ENCODE data around the gene SPINK1. TPM values are rescaled to one million over a fixed set of nuclear protein-coding genes. Genes with fewer than 3 reads are reported as not detected.
"Not testable (repeated sequence)": the region's sequence is repeated elsewhere in the genome, so short reads cannot be mapped to it uniquely, and the experiment has no call there.

Gene SPINK1
- total RNA-seq, 4 donors from 2014 or later = 1.2 to 52.2 (median 1.5) TPM; not detected in 1

GRCh38 chr5:147822686-147823491, 8.6 kb downstream of the SPINK1 start:
- intact Hi-C loops (cut with DNase I; ENCODE audit: low total_unique reads) = no loop called here
- DNase-seq (ENCODE audit: low spot score in 2 of 2) = peak in 1 of 2 donors; percentile 19
- H3K4me3 ChIP-seq (ENCODE audit: low read depth, poor library complexity, severe bottlenecking) = no peak overlapping the region
- peak in 1 of 3 donors; percentile 48 for TF ChIP-seq CTCF (IDR thresholded peaks at IDR 0.05)
- TF ChIP-seq POLR2A (IDR thresholded peaks at IDR 0.05) = no peak
- 9% methylated on average over 4 of the region's 4 CpGs for WGBS, 2 donors

DNA sequence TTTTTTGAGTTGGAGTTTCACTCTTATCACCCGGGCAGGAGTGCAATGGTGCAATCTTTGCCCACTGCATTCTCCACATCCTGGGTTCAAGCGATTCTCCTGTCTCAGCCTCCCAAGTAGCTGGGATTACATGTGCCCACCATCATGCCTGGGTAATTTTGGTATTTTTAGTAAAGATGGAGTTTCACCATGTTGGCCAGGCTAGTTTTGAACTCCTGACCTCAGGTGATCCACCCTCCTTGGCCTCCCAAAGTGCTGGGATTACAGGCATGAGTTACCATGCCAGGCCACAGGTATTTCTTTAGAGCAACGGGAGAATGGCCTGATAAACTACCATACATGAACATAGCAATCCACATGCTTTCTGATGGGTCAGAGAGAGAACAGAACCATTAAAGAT, 9.2 kb downstream of the SPINK1 start:
- WGBS, 2 donors = 90 to 93% methylated on average over 3 of the region's 3 CpGs

DNA sequence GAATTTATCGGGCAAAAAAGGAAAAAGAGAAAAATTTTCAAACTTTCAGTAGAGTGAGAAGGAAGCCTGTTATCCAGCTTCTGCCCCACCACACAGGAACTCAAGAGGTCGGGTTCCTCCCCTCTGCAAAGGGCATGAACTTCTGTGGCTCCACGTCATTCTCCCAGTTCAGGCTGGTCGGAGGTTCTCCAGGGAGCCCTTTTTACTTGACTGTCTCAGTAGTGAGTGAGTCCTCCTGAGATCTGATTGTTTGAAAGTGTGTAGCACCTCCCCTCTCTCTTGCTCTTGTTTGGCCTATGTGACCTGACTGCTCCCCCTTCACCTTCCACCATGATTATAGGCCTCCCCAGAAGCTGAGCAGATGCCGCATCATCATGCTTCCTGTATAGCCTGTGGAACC, 9.7 kb downstream of the SPINK1 start:
- intact Hi-C loops (cut with DNase I; ENCODE audit: low total_unique reads) = no loop called here
- WGBS, 2 donors = 86 to 91% methylated on average over 5 of the region's 5 CpGs
- no peak for TF ChIP-seq POLR2A (IDR thresholded peaks at IDR 0.05)
- no peak for TF ChIP-seq CTCF (IDR thresholded peaks at IDR 0.05)
- H3K4me3 ChIP-seq (ENCODE audit: low read depth, poor library complexity, severe bottlenecking) = no peak overlapping the region
- DNase-seq (ENCODE audit: low spot score in 2 of 2) = no peak

More for the DNA sequence above, 9.2 kb downstream of the SPINK1 start:
- DNase-seq (ENCODE audit: low spot score in 2 of 2); intact Hi-C loops (cut with DNase I; ENCODE audit: low total_unique reads); H3K4me3 ChIP-seq (ENCODE audit: low read depth, poor library complexity, severe bottlenecking): not testable (repeated sequence)

- 28 to 43% methylated on average over 1 of the region's 1 CpG for WGBS, 2 donors
- no peak overlapping the region for H3K4me3 ChIP-seq (ENCODE audit: low read depth, poor library complexity, severe bottlenecking)
- no peak for DNase-seq (ENCODE audit: low spot score in 2 of 2)
- TF ChIP-seq POLR2A (IDR thresholded peaks at IDR 0.05) (no peak), CTCF (IDR thresholded peaks at IDR 0.05) (no peak)
- intact Hi-C loops (cut with DNase I; ENCODE audit: low total_unique reads) = no loop called here
Measured at GRCh38 chr5:147819261-147819770, 12.2 kb downstream of the SPINK1 start.

DNA sequence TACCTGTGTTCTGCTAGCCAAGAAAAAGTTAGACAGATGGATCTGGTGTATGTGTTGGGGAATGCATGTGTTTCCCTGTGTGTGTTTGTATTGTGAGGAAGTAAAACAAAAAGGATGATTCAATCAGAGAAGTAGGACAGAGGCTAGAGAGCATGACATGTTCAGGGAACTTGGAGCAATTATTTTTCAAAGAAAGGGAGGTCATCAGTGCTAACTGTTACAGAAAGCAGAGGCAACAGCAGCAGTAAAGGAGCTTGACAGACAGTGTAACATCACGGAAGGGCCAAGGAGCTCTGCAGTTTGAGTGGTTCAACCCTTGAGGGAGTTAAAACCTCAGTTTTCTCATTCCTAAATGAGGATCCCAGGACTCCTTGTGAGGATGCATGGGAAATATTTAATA, 13.2 kb downstream of the SPINK1 start:
- DNase-seq (ENCODE audit: low spot score in 2 of 2) = no peak
- 41 to 65% methylated on average over 1 of the region's 1 CpG for WGBS, 2 donors
- H3K4me3 ChIP-seq (ENCODE audit: low read depth, poor library complexity, severe bottlenecking) = no peak overlapping the region
- no peak for TF ChIP-seq POLR2A (IDR thresholded peaks at IDR 0.05)
- no peak for TF ChIP-seq CTCF (IDR thresholded peaks at IDR 0.05)
- intact Hi-C loops (cut with DNase I; ENCODE audit: low total_unique reads) = no loop called here

DNA sequence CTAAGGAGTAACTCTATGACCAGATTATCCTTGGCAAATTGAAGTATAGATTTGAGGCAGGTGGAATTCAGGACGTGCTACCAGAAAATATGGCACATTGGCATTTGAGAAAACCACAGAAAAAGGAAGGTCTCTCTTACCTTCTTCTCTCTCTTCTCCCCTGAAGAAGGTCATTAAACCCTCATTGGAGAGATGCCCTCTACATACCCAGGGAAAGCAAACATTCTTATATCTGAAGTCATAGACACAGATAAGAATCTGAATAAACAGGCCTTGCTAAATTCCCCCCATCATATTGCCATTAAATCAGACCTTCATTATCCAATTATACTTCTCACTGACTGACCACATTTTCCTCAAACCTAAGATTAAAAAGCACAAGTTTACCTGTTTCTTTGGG, 17.8 kb downstream of the SPINK1 start:
- intact Hi-C loops (cut with DNase I; ENCODE audit: low total_unique reads) = no loop called here

More for the DNA sequence above, 17.8 kb downstream of the SPINK1 start:
- DNase-seq (ENCODE audit: low spot score in 2 of 2) = no peak
- WGBS, 2 donors = 67 to 75% methylated on average over 1 of the region's 1 CpG
- H3K4me3 ChIP-seq (ENCODE audit: low read depth, poor library complexity, severe bottlenecking) = no peak overlapping the region
- no peak for TF ChIP-seq CTCF (IDR thresholded peaks at IDR 0.05)
- TF ChIP-seq POLR2A (IDR thresholded peaks at IDR 0.05) = no peak

All from lower leg skin (tissue), 4 donors.